Esophagus squamous epithelium (tissue), 4 donors: ENCODE results near the gene NUMBL.

Experiments used
- CTCF ChIP-seq, 6 experiments: fragments of 450-650 bp in 4 of 6; fragments of 200-600 bp in 2 of 6; sonication (generic) in 2 of 6; IDR thresholded peaks; one replicate each; pipeline ENCODE4 v1.5.1; 2016 to 2019; ENCODE audit warnings: antibody characterized with exemption in 6 of 6, mild to moderate bottlenecking in 4 of 6, moderate library complexity in 4 of 6
- POLR2A ChIP-seq, 4 donors: fragments of 450-650 bp; IDR thresholded peaks; one replicate each; pipeline ENCODE4 v1.6.1; 2017; ENCODE audit warnings: antibody characterized with exemption in 4 of 4, mild to moderate bottlenecking in 4 of 4, moderate library complexity in 3 of 4

GRCh38 chr19:40650749-40651305 is 39.6 kb downstream of the NUMBL start:
- no peak for TF ChIP-seq CTCF (IDR thresholded peaks at IDR 0.05)
- no peak for TF ChIP-seq POLR2A (IDR thresholded peaks at IDR 0.05)
